ENCODE measurements around the gene ACSL4.

- TF ChIP-seq ZFP3 (CRISPR knock-in tag; IDR thresholded peaks at IDR 0.05) = no peak
- no peak for TF ChIP-seq ISL1 (CRISPR knock-in tag; IDR thresholded peaks at IDR 0.05)
- no peak for TF ChIP-seq TSHZ2 (CRISPR knock-in tag; IDR thresholded peaks at IDR 0.05)
- TF ChIP-seq PATZ1 (CRISPR knock-in tag; IDR thresholded peaks at IDR 0.05; ENCODE audit: borderline replicate concordance) = no peak
- no peak for TF ChIP-seq ZNF565 (CRISPR knock-in tag; conservative IDR thresholded peaks at IDR 0.05; ENCODE audit: low read depth)
- TF ChIP-seq CSDC2 (CRISPR knock-in tag; IDR thresholded peaks at IDR 0.05) = no peak
- TF ChIP-seq ZFP30 (CRISPR knock-in tag; IDR thresholded peaks at IDR 0.05) = no peak
- no peak for TF ChIP-seq TCF4 (CRISPR knock-in tag; IDR thresholded peaks at IDR 0.05; ENCODE audit: borderline replicate concordance)
- no peak for TF ChIP-seq CSRNP3 (CRISPR knock-in tag; IDR thresholded peaks at IDR 0.05)
- no peak for TF ChIP-seq ZNF8 (CRISPR knock-in tag; IDR thresholded peaks at IDR 0.05)
- no peak for TF ChIP-seq CREB5 (CRISPR knock-in tag; IDR thresholded peaks at IDR 0.05; ENCODE audit: low read depth)
- no peak for TF ChIP-seq POU6F1 (CRISPR knock-in tag; IDR thresholded peaks at IDR 0.05; ENCODE audit: borderline replicate concordance, low read depth)
- no peak for TF ChIP-seq ARNTL (CRISPR knock-in tag; IDR thresholded peaks at IDR 0.05; ENCODE audit: borderline replicate concordance, low read depth)
These were observed 4.9 kb downstream of the ACSL4 start for GRCh38 chrX:109728173-109728535.

All from SK-N-SH treated with all-trans-retinoic acid at 6 μM for 48 hours (cell line).